Chondrocyte (in vitro differentiated cells): ENCODE results near the gene NPHP4. TPM values are rescaled to one million over a fixed set of nuclear protein-coding genes. Genes with fewer than 3 reads are reported as not detected.

Experiments used
- DNase-seq: peaks from one replicate; pipeline ENCODE4 v3.0.0; 2021; ENCODE audit warnings: mixed read lengths, low spot score
- H3K27ac Mint-ChIP-seq: one replicate; pipeline ENCODE4 v1.8.0; 2021; ENCODE audit warnings: mild to moderate bottlenecking, moderate library complexity, mixed read lengths; ENCODE audit not compliant: unreplicated experiment
- H3K27me3 Mint-ChIP-seq: 2 replicates; pipeline ENCODE4 v1.8.0; 2021; ENCODE audit warnings: low read depth, mixed read lengths
- H3K36me3 Mint-ChIP-seq: 2 replicates; pipeline ENCODE4 v1.8.0; 2021; ENCODE audit warnings: low read depth, mixed read lengths
- H3K4me1 Mint-ChIP-seq: 2 replicates; pipeline ENCODE4 v1.8.0; 2021; ENCODE audit warnings: low read depth, mild to moderate bottlenecking, mixed read lengths
- H3K4me3 Mint-ChIP-seq: one replicate; pipeline ENCODE4 v1.8.0; 2021; ENCODE audit warnings: mild to moderate bottlenecking, moderate library complexity, mixed read lengths; ENCODE audit not compliant: unreplicated experiment
- H3K9me3 Mint-ChIP-seq: 2 replicates; pipeline ENCODE4 v1.8.0; 2021; ENCODE audit warnings: low read depth, mixed read lengths
- CTCF ChIP-seq: fragments of 200-600 bp; sonication (generic); IDR thresholded peaks from 2 replicates; pipeline ENCODE4 v1.5.0; 2021; ENCODE audit warnings: antibody characterized with exemption, mild to moderate bottlenecking, moderate library complexity
- total RNA-seq: library from RNA; stranded (reverse); gene quantifications from 3 replicates; pipeline ENCODE4 v1.2.1, GENCODE V29; 2021

Gene NPHP4
- total RNA-seq, 1 donor from 2014 or later: 8.7 TPM

GRCh38 chr1:5832916-5833895, 159.0 kb downstream of the NPHP4 start:
- no peak for TF ChIP-seq CTCF
- Mint-ChIP-seq H3K36me3 (no peaks in the 10 kb centered on the region), H3K27ac (no peak overlapping the region), H3K27me3 (peaks cover 17% of the 10 kb centered on the region), H3K9me3 (peaks cover 7% of the 10 kb centered on the region), H3K4me1 (no peaks in the 10 kb centered on the region), H3K4me3 (no peak overlapping the region)
- DNase-seq: no peak

GRCh38 chr1:5831600-5832335, 160.5 kb downstream of the NPHP4 start:
- H3K27ac Mint-ChIP-seq: no peak overlapping the region
- no peak for TF ChIP-seq CTCF
- no peak for DNase-seq
- no peaks in the 10 kb centered on the region for H3K4me1 Mint-ChIP-seq
- H3K9me3 Mint-ChIP-seq: peaks cover 7% of the 10 kb centered on the region
- H3K4me3 Mint-ChIP-seq: no peak overlapping the region
- no peaks in the 10 kb centered on the region for H3K36me3 Mint-ChIP-seq
- peaks cover 17% of the 10 kb centered on the region for H3K27me3 Mint-ChIP-seq

- H3K4me1 Mint-ChIP-seq: no peaks in the 10 kb centered on the region
- peaks cover 7% of the 10 kb centered on the region for H3K9me3 Mint-ChIP-seq
- TF ChIP-seq CTCF: no peak
- peaks cover 9% of the 10 kb centered on the region for H3K27me3 Mint-ChIP-seq
- H3K36me3 Mint-ChIP-seq: no peaks in the 10 kb centered on the region
- no peak for DNase-seq
- H3K27ac Mint-ChIP-seq: no peak overlapping the region
- H3K4me3 Mint-ChIP-seq: no peak overlapping the region
These were observed 161.2 kb downstream of the NPHP4 start for GRCh38 chr1:5830771-5831599.

- Mint-ChIP-seq H3K4me3 (no peak overlapping the region), H3K9me3 (peaks cover 10% of the 10 kb centered on the region), H3K27me3 (peaks cover 3% of the 10 kb centered on the region), H3K27ac (no peak overlapping the region), H3K4me1 (no peaks in the 10 kb centered on the region), H3K36me3 (no peaks in the 10 kb centered on the region)
- no peak for TF ChIP-seq CTCF
- DNase-seq: peak; percentile 20
These were observed 162.8 kb downstream of the NPHP4 start for GRCh38 chr1:5829414-5829813.
